D721Med (cell line): ENCODE data around the gene PTPRU.

Source experiments
- DNase-seq: peaks from one replicate; pipeline ENCODE4 v3.0.0; 2011; ENCODE audit warnings: low spot score; ENCODE audit not compliant: insufficient read length
- FAIRE-seq: peaks from 2 replicates; lab custom pipeline; 2011; peaks lifted over from hg19 to GRCh38; lab: Jason Lieb, UNC
- CTCF ChIP-seq: IDR thresholded peaks from 2 replicates; pipeline ENCODE4 v1.5.1; 2012; ENCODE audit warnings: mild to moderate bottlenecking, control low read depth; ENCODE audit not compliant: insufficient read depth; ENCODE audit errors: missing control alignments

Gene PTPRU

GRCh38 chr1:29222686-29223085, 13.6 kb upstream of the PTPRU start:
- DNase-seq: no peak
- FAIRE-seq: no peak
- no peak for TF ChIP-seq CTCF

GRCh38 chr1:29223521-29223920, 12.8 kb upstream of the PTPRU start:
- DNase-seq: no peak
- TF ChIP-seq CTCF: no peak
- no peak for FAIRE-seq

GRCh38 chr1:29224356-29224837, 11.9 kb upstream of the PTPRU start:
- DNase-seq (no peak), FAIRE-seq (no peak)
- no peak for TF ChIP-seq CTCF

- TF ChIP-seq CTCF: no peak
- DNase-seq (no peak), FAIRE-seq (no peak)
Measured at GRCh38 chr1:29225361-29225760, 11.0 kb upstream of the PTPRU start.

GRCh38 chr1:29227511-29227910, 8.8 kb upstream of the PTPRU start:
- no peak for FAIRE-seq
- no peak for DNase-seq
- TF ChIP-seq CTCF: no peak

GRCh38 chr1:29230204-29230552, 6.1 kb upstream of the PTPRU start:
- TF ChIP-seq CTCF: no peak
- DNase-seq: no peak
- no peak for FAIRE-seq

- no peak for FAIRE-seq
- peak; percentile 23 for TF ChIP-seq CTCF
Measured at GRCh38 chr1:29230553-29231378, 5.6 kb upstream of the PTPRU start, which contains the start of gene MECR. TSS of gene MECR (minus strand) at chr1:29230934. CDS start at chr1:29230906, 28 bp downstream.

More at GRCh38 chr1:29230553-29231378, 5.6 kb upstream of the PTPRU start, which contains the start of gene MECR:
- peak; percentile 96 for DNase-seq
